OCI-LY1 (cell line): Measurements from ENCODE around the gene YBX2.

Source experiments
- H2AFZ ChIP-seq: fragments of 200-600 bp; sonication (generic), shearing (Covaris generic); 2 replicates; pipeline ENCODE4 v1.6.0; 2014; ENCODE audit warnings: antibody characterized with exemption, mild to moderate bottlenecking, low read length
- H3F3A ChIP-seq: fragments of 200-600 bp; sonication (generic), shearing (Covaris generic); 2 replicates; pipeline ENCODE4 v1.6.0; 2014; ENCODE audit warnings: mild to moderate bottlenecking, antibody characterized with exemption, low read length, moderate library complexity; ENCODE audit not compliant: insufficient read depth
- H3K27ac ChIP-seq: fragments of 200-600 bp; sonication (generic); 2 replicates; pipeline ENCODE4 v1.5.1; 2014; ENCODE audit warnings: low read length, mixed run types, mild to moderate bottlenecking, low read depth; ENCODE audit not compliant: poor library complexity, severe bottlenecking
- H3K27me3 ChIP-seq: fragments of 200-600 bp; sonication (generic); 2 replicates; pipeline ENCODE4 v1.6.0; 2014; ENCODE audit warnings: antibody characterized with exemption, mild to moderate bottlenecking, low read length, moderate library complexity; ENCODE audit not compliant: insufficient read depth
- H3K36me3 ChIP-seq: fragments of 200-600 bp; sonication (generic); 2 replicates; pipeline ENCODE4 v1.6.1; 2014; ENCODE audit warnings: mild to moderate bottlenecking, antibody characterized with exemption, low read length, moderate library complexity, mixed read lengths; ENCODE audit not compliant: insufficient read depth
- H3K4me1 ChIP-seq: fragments of 200-600 bp; sonication (generic); 2 replicates; pipeline ENCODE4 v1.5.1; 2014; ENCODE audit warnings: mild to moderate bottlenecking, low read length, moderate library complexity; ENCODE audit not compliant: insufficient read depth, severe bottlenecking
- H3K4me2 ChIP-seq: fragments of 200-600 bp; sonication (generic), shearing (Covaris generic); 2 replicates; pipeline ENCODE4 v1.6.1; 2014; ENCODE audit warnings: low read length
- H3K4me3 ChIP-seq: fragments of 200-600 bp; sonication (generic); 2 replicates; pipeline ENCODE4 v1.5.1; 2014; ENCODE audit warnings: low read length, low read depth, mild to moderate bottlenecking, mixed read lengths; ENCODE audit not compliant: poor library complexity, severe bottlenecking
- H3K79me2 ChIP-seq: fragments of 200-600 bp; shearing (Covaris generic); 2 replicates; pipeline ENCODE4 v1.6.1; 2016; ENCODE audit warnings: mixed run types, low read length, mixed read lengths; ENCODE audit not compliant: insufficient read depth
- H3K9ac ChIP-seq: fragments of 200-600 bp; sonication (generic), shearing (Covaris generic); 2 replicates; pipeline ENCODE4 v1.6.1; 2014; ENCODE audit warnings: mild to moderate bottlenecking, low read length, mixed read lengths
- H3K9me2 ChIP-seq: fragments of 200-600 bp; sonication (generic), shearing (Covaris generic); 2 replicates; pipeline ENCODE4 v1.6.1; 2014; ENCODE audit warnings: low read depth, mild to moderate bottlenecking, low read length, mixed read lengths
- H3K9me3 ChIP-seq: fragments of 200-600 bp; shearing (Covaris generic); 2 replicates; pipeline ENCODE4 v1.6.1; 2014; ENCODE audit warnings: low read length, mixed read lengths
- H4K20me1 ChIP-seq: fragments of 200-600 bp; sonication (generic), shearing (Covaris generic); 2 replicates; pipeline ENCODE4 v1.6.0; 2016; ENCODE audit warnings: mild to moderate bottlenecking, low read length; ENCODE audit not compliant: insufficient read depth
- CTCF ChIP-seq: fragments of 200-600 bp; sonication (generic), shearing (Covaris generic); IDR thresholded peaks from 2 replicates; pipeline ENCODE4 v1.5.1; 2017; ENCODE audit warnings: mild to moderate bottlenecking, antibody characterized with exemption, low read length, moderate library complexity, mixed read lengths
- EZH2 ChIP-seq: fragments of 200-600 bp; sonication (generic), shearing (Covaris generic); IDR thresholded peaks from 2 replicates; pipeline ENCODE4 v1.8.0; 2017; ENCODE audit warnings: borderline replicate concordance, mixed run types, mild to moderate bottlenecking, antibody characterized with exemption, low read length, moderate library complexity, mixed read lengths

The YBX2 gene

GRCh38 chr17:7266784-7267183 is 27.7 kb downstream of the YBX2 start:
- Histone ChIP-seq H3K79me2 (no peaks in the 10 kb centered on the region), H3K4me2 (no peak overlapping the region), H4K20me1 (no peaks in the 10 kb centered on the region), H3K9me3 (no peaks in the 10 kb centered on the region), H3K36me3 (no peaks in the 10 kb centered on the region), H3K27me3 (peaks cover 6% of the 10 kb centered on the region; the same call in 1 of the 2 replicates), H3K4me1 (peaks cover 7% of the 10 kb centered on the region), H3K4me3 (no peak overlapping the region), H3K9me2 (no peaks in the 10 kb centered on the region), H3F3A (no peaks in the 10 kb centered on the region), H3K9ac (no peak overlapping the region), H3K27ac (no peak overlapping the region), H2AFZ (no peak overlapping the region)
- no peak for TF ChIP-seq CTCF
- TF ChIP-seq EZH2: no peak

GRCh38 chr17:7263801-7264078 is 30.7 kb downstream of the YBX2 start:
- Histone ChIP-seq H3K9me2 (no peaks in the 10 kb centered on the region), H3F3A (no peaks in the 10 kb centered on the region), H3K27ac (no peak overlapping the region), H2AFZ (no peak overlapping the region), H3K27me3 (peaks cover 7% of the 10 kb centered on the region; the same call in 1 of the 2 replicates), H4K20me1 (no peaks in the 10 kb centered on the region), H3K9ac (no peak overlapping the region), H3K79me2 (no peaks in the 10 kb centered on the region), H3K4me1 (peaks cover 17% of the 10 kb centered on the region), H3K9me3 (no peaks in the 10 kb centered on the region), H3K36me3 (peaks cover 10% of the 10 kb centered on the region), H3K4me3 (no peak overlapping the region), H3K4me2 (no peak overlapping the region)
- TF ChIP-seq CTCF (no peak), EZH2 (no peak)

DNA sequence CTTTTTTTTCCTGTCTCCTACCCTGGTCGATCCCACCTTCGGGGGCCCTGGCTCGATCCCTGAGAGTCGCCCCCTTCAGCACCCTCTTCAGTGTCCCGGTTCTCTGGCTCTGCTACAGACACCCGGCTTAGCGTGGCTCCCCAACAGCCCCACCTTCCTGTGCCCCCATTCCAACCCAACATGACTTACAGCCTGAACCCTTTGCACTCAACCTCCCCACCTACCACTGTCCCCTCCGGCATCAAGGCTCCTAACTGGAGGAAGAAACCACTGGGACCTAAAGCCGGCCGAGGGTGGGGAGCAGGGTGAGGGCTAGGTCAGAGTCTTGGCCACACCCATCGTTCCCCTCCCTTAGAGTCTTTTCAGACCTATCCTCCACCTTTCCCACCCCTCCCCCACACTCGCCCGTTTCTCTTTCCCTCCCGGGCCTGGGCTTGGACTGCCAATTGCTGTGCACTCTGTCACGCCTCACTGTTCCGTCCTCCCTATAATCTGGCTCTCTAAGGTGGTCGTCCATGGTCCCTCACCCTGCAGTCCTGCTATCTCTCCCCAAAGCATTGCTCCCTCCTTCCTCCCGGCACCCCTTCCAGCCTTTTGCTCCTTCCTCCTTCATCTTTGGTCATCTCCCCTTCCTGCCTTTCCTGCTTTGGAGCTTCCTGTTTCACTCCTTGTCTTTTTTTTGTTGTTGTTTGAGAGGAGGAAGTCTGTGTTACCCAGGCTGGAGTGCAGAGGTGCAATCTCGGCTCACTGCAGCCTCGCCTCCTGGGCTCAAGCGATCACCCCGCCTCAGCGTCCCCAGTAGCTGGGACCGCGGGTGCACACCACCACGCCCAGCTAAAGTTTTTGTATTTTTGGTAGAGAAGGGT is 31.3 kb downstream of the YBX2 start:
- H3K79me2 ChIP-seq: no peaks in the 10 kb centered on the region
- no peak overlapping the region for H3K4me3 ChIP-seq
- no peaks in the 10 kb centered on the region for H3F3A ChIP-seq
- H3K27me3 ChIP-seq: peaks cover 7% of the 10 kb centered on the region; the same call in 1 of the 2 replicates
- TF ChIP-seq CTCF (no peak), EZH2 (no peak)
- no peaks in the 10 kb centered on the region for H4K20me1 ChIP-seq
- peaks cover 15% of the 10 kb centered on the region for H3K36me3 ChIP-seq
- H3K9me2 ChIP-seq: no peaks in the 10 kb centered on the region
- no peak overlapping the region for H3K4me2 ChIP-seq
- H3K4me1 ChIP-seq: peaks cover 17% of the 10 kb centered on the region
- H3K9ac ChIP-seq: no peak overlapping the region
- H3K27ac ChIP-seq: no peak overlapping the region
- H2AFZ ChIP-seq: no peak overlapping the region
- no peaks in the 10 kb centered on the region for H3K9me3 ChIP-seq
